Mucosa of descending colon (tissue), 3 donors: ENCODE results near the gene TGFBRAP1. TPM values are rescaled to one million over a fixed set of nuclear protein-coding genes. Genes with fewer than 3 reads are reported as not detected.

ENCODE experiments used
- ATAC-seq: fragments of 200-7000 bp; cut with Tn5 transposase; one replicate; pipeline ENCODE4 v1.9.1; 2020; ENCODE audit warnings: mild to moderate bottlenecking, moderate library complexity
- DNase-seq, 3 donors: peaks; one replicate each; pipeline ENCODE4 v3.0.0-alpha.2; 2020
- H3K36me3 ChIP-seq: fragments of 200-600 bp; one replicate; pipeline ENCODE4 v1.8.0; 2021; ENCODE audit warnings: low read depth, mild to moderate bottlenecking
- H3K4me1 ChIP-seq: fragments of 200-600 bp; one replicate; pipeline ENCODE4 v1.8.0; 2021; ENCODE audit warnings: low read depth, mild to moderate bottlenecking
- H3K4me3 ChIP-seq: fragments of 200-600 bp; one replicate; pipeline ENCODE4 v1.8.0; 2021; ENCODE audit warnings: mild to moderate bottlenecking
- H3K9me3 ChIP-seq: fragments of 200-600 bp; one replicate; pipeline ENCODE4 v1.8.0; 2021; ENCODE audit warnings: mild to moderate bottlenecking
- CTCF ChIP-seq: fragments of 200-600 bp; IDR thresholded peaks from one replicate; pipeline ENCODE4 v1.8.0; 2022; ENCODE audit warnings: antibody characterized with exemption, mild to moderate bottlenecking
- intact Hi-C, 2 donors: fragments of 100-400 bp; cut with DNase I in 1 of 2; cut with micrococcal nuclease in 1 of 2; formaldehyde crosslinking; loops; one replicate each; pipeline versions ENCODE4 v1.11.0 to v1.11.1; 2022; cut with DNase I, micrococcal nuclease
- total RNA-seq, 3 donors: library from RNA; stranded (reverse); fragmentation: NEBNext Ultra II Directional in 2 of 3; extraction: Animal tissue kit (Norgen Biotek cat#: 25700) in 2 of 3; gene quantifications; one replicate each; pipeline versions ENCODE4 v1.2.1 to v1.2.4, GENCODE V29; 2021 to 2023
- donor health status: DM: no; HTN: no; CAD: no; lungs with moderate emphysema.
- donor health status: DM: no; HTN: no; CAD: no.
- donor health status: DM: no; HTN: yes; CAD: no.

The TGFBRAP1 gene
- total RNA-seq, 3 donors from 2014 or later: 16.9 to 24.3 (median 20.9) TPM

GRCh38 chr2:105294046-105294445, 35.5 kb downstream of the TGFBRAP1 start:
- Histone ChIP-seq H3K4me1 (no peaks in the 10 kb centered on the region), H3K9me3 (no peaks in the 10 kb centered on the region), H3K4me3 (no peak overlapping the region), H3K36me3 (no peaks in the 10 kb centered on the region)
- no peak for ATAC-seq
- TF ChIP-seq CTCF: no peak
- DNase-seq: no peak
- intact Hi-C loops: no loop called here

GRCh38 chr2:105291981-105292380, 37.6 kb downstream of the TGFBRAP1 start:
- no peak overlapping the region for H3K4me3 ChIP-seq
- ATAC-seq (no peak), DNase-seq (no peak)
- TF ChIP-seq CTCF: no peak
- no peaks in the 10 kb centered on the region for H3K4me1 ChIP-seq
- H3K36me3 ChIP-seq: no peaks in the 10 kb centered on the region
- intact Hi-C loops: no loop called here
- H3K9me3 ChIP-seq: no peaks in the 10 kb centered on the region

GRCh38 chr2:105290981-105291660, 38.4 kb downstream of the TGFBRAP1 start:
- TF ChIP-seq CTCF: no peak
- intact Hi-C loops: no loop called here
- no peak overlapping the region for H3K4me3 ChIP-seq
- DNase-seq: no peak
- H3K36me3 ChIP-seq: no peaks in the 10 kb centered on the region
- ATAC-seq: no peak
- H3K9me3 ChIP-seq: no peaks in the 10 kb centered on the region
- H3K4me1 ChIP-seq: no peaks in the 10 kb centered on the region

GRCh38 chr2:105288133-105288532, 41.4 kb downstream of the TGFBRAP1 start:
- DNase-seq: no peak
- no peak for ATAC-seq
- peaks cover 4% of the 10 kb centered on the region for H3K36me3 ChIP-seq

GRCh38 chr2:105287692-105288091, 41.8 kb downstream of the TGFBRAP1 start:
- Histone ChIP-seq H3K4me1 (no peaks in the 10 kb centered on the region), H3K36me3 (peaks cover 4% of the 10 kb centered on the region), H3K9me3 (no peaks in the 10 kb centered on the region), H3K4me3 (no peak overlapping the region)
- peak in 2 of 3 donors; percentile 45 to 62 for DNase-seq
- intact Hi-C loops: no loop called here
- peak; percentile 65 for ATAC-seq
- TF ChIP-seq CTCF: no peak

More at GRCh38 chr2:105288133-105288532, 41.4 kb downstream of the TGFBRAP1 start:
- intact Hi-C loops: no loop called here
- no peaks in the 10 kb centered on the region for H3K4me1 ChIP-seq
- H3K4me3 ChIP-seq: no peak overlapping the region
- no peaks in the 10 kb centered on the region for H3K9me3 ChIP-seq
- TF ChIP-seq CTCF: no peak
